Ishikawa (cell line): Measurements from ENCODE around the gene RAD51B.

Source experiments
- CEBPB ChIP-seq: IDR thresholded peaks from 2 replicates; pipeline ENCODE4 v1.6.1; 2012
- CREB1 ChIP-seq: IDR thresholded peaks from 2 replicates; pipeline ENCODE4 v1.6.1; 2012; ENCODE audit warnings: low read depth
- EGR1 ChIP-seq: IDR thresholded peaks from 2 replicates; pipeline ENCODE4 v1.6.1; 2012
- EP300 ChIP-seq: IDR thresholded peaks from 2 replicates; pipeline ENCODE4 v1.6.1; 2012; ENCODE audit warnings: borderline replicate concordance
- FOXM1 ChIP-seq: IDR thresholded peaks from 2 replicates; pipeline ENCODE4 v1.6.1; 2012; ENCODE audit warnings: low read depth, borderline replicate concordance
- MAX ChIP-seq: IDR thresholded peaks from 2 replicates; pipeline ENCODE4 v1.6.1; 2012
- NFIC ChIP-seq: IDR thresholded peaks from 2 replicates; pipeline ENCODE4 v1.6.1; 2012
- RAD21 ChIP-seq: IDR thresholded peaks from 2 replicates; pipeline ENCODE4 v1.6.1; 2012; ENCODE audit warnings: low read depth
- REST ChIP-seq: IDR thresholded peaks from 2 replicates; pipeline ENCODE4 v1.6.1; 2012; ENCODE audit warnings: low read depth, mild to moderate bottlenecking
- TAF1 ChIP-seq: IDR thresholded peaks from 2 replicates; pipeline ENCODE4 v1.6.1; 2012; ENCODE audit warnings: low read depth, mild to moderate bottlenecking
- TCF12 ChIP-seq: IDR thresholded peaks from 2 replicates; pipeline ENCODE4 v1.6.1; 2012; ENCODE audit warnings: low read depth
- TEAD4 ChIP-seq: IDR thresholded peaks from 2 replicates; pipeline ENCODE4 v1.6.1; 2012
- USF1 ChIP-seq: IDR thresholded peaks from 2 replicates; pipeline ENCODE4 v1.6.1; 2012
- YY1 ChIP-seq: IDR thresholded peaks from 2 replicates; pipeline ENCODE4 v1.6.1; 2012; ENCODE audit warnings: low read depth
- ZBTB7A ChIP-seq: IDR thresholded peaks from 2 replicates; pipeline ENCODE4 v1.6.1; 2012; ENCODE audit warnings: low read depth

RAD51B gene

GRCh38 chr14:68658943-68659931 lies 839.7 kb downstream of the RAD51B start:
- TF ChIP-seq USF1 (no peak), TAF1 (no peak), YY1 (no peak), TEAD4 (no peak), FOXM1 (no peak), ZBTB7A (no peak), EGR1 (no peak), CEBPB (no peak), EP300 (no peak), TCF12 (no peak), REST (no peak)

- no peak for TF ChIP-seq CREB1
- no peak for TF ChIP-seq ZBTB7A
- TF ChIP-seq USF1: no peak
- no peak for TF ChIP-seq REST
- TF ChIP-seq NFIC: no peak
- no peak for TF ChIP-seq FOXM1
- TF ChIP-seq TCF12: no peak
- no peak for TF ChIP-seq EP300
- TF ChIP-seq RAD21: no peak
- TF ChIP-seq EGR1: no peak
- no peak for TF ChIP-seq TAF1
- TF ChIP-seq CEBPB: no peak
- no peak for TF ChIP-seq MAX
- TF ChIP-seq TEAD4: no peak
- TF ChIP-seq YY1: no peak
These were observed 840.9 kb downstream of the RAD51B start for GRCh38 chr14:68660495-68660894.

- TF ChIP-seq EGR1: no peak
- TF ChIP-seq RAD21: no peak
- no peak for TF ChIP-seq REST
These were observed 841.9 kb downstream of the RAD51B start for GRCh38 chr14:68661226-68662225.

- no peak for TF ChIP-seq CEBPB
- no peak for TF ChIP-seq REST
- no peak for TF ChIP-seq ZBTB7A
These were observed 842.8 kb downstream of the RAD51B start for GRCh38 chr14:68662392-68662791.
